ENCODE measurements around the gene RND1. TPM values are rescaled to one million over a fixed set of nuclear protein-coding genes. Genes with fewer than 3 reads are reported as not detected.

RND1 gene
- total and polyA plus RNA-seq, 2 of the 13 experiments (the other 11 are each of a cell fraction or from before 2014, with no cell fraction given): 1.8 to 1.9 TPM

GRCh38 chr12:48851883-48852733 lies 13.6 kb downstream of the RND1 start, which contains the start of gene DDX23 (continued):
- TF ChIP-seq USF2 (IDR thresholded peaks at IDR 0.05; ENCODE audit: low read depth, low read length) (no peak), USF2 (CRISPR knock-in tag; IDR thresholded peaks at IDR 0.05; ENCODE audit: borderline replicate concordance) (0 out of 2 replicates have a peak, but pooled peaks have one; percentile 17), YEATS4 (CRISPR knock-in tag; IDR thresholded peaks at IDR 0.05; ENCODE audit: borderline replicate concordance) (peak; percentile 75), TGIF2 (CRISPR knock-in tag; IDR thresholded peaks at IDR 0.05) (peak; percentile 85; the same call in 1 of the 2 replicates), RBAK (CRISPR knock-in tag; IDR thresholded peaks at IDR 0.05) (no peak), ZNF790 (CRISPR knock-in tag; IDR thresholded peaks at IDR 0.05; ENCODE audit: borderline replicate concordance) (no peak), ZNF296 (CRISPR knock-in tag; conservative IDR thresholded peaks at IDR 0.05) (0 out of 2 replicates have a peak, but pooled peaks have one; percentile 31), TARDBP (CRISPR knock-in tag; IDR thresholded peaks at IDR 0.05) (peak; percentile 92), ELF3 (CRISPR knock-in tag; IDR thresholded peaks at IDR 0.05) (peak; percentile 92), MED13 (CRISPR knock-in tag; IDR thresholded peaks at IDR 0.05) (peak; percentile 45; the same call in 1 of the 2 replicates), ZFP36L1 (CRISPR knock-in tag; IDR thresholded peaks at IDR 0.05) (peak; percentile 77; the same call in 1 of the 2 replicates), NR3C1 (CRISPR knock-in tag; IDR thresholded peaks at IDR 0.05) (no peak), MNT (IDR thresholded peaks at IDR 0.05) (peak; percentile 20; the same call in 1 of the 2 replicates), YY1 (IDR thresholded peaks at IDR 0.05; ENCODE audit: insufficient read depth, insufficient replicate concordance, low read depth, low read length) (peak; percentile 96), TAF15 (IDR thresholded peaks at IDR 0.05; ENCODE audit: low read depth, low read length, poor library complexity, severe bottlenecking) (no peak), JDP2 (CRISPR knock-in tag; IDR thresholded peaks at IDR 0.05; ENCODE audit: borderline replicate concordance) (no peak), TFDP1 (CRISPR knock-in tag; IDR thresholded peaks at IDR 0.05; ENCODE audit: borderline replicate concordance) (peak; percentile 8; the same call in 1 of the 2 replicates), ZSCAN20 (CRISPR knock-in tag; IDR thresholded peaks at IDR 0.05; ENCODE audit: borderline replicate concordance) (0 out of 2 replicates have a peak, but pooled peaks have one; percentile 28), ZMAT5 (CRISPR knock-in tag; IDR thresholded peaks at IDR 0.05; ENCODE audit: borderline replicate concordance, low read depth) (no peak), MED1 (CRISPR knock-in tag; IDR thresholded peaks at IDR 0.05) (peak; percentile 3; the same call in 1 of the 2 replicates), ZFP1 (CRISPR knock-in tag; IDR thresholded peaks at IDR 0.05) (no peak), ZNF737 (CRISPR knock-in tag; IDR thresholded peaks at IDR 0.05; ENCODE audit: borderline replicate concordance) (no peak), FOXK2 (IDR thresholded peaks at IDR 0.05) (no peak), ZNF432 (CRISPR knock-in tag; IDR thresholded peaks at IDR 0.05; ENCODE audit: borderline replicate concordance) (no peak), HIVEP1 (CRISPR knock-in tag; IDR thresholded peaks at IDR 0.05) (peak; percentile 60; the same call in 1 of the 2 replicates)

All from HepG2 (cell line).